Osteocyte (in vitro differentiated cells): ENCODE results near the gene FOXF2. TPM values are rescaled to one million over a fixed set of nuclear protein-coding genes. Genes with fewer than 3 reads are reported as not detected.

Experiments used
- DNase-seq: peaks from one replicate; pipeline ENCODE4 v3.0.0; 2021; ENCODE audit warnings: mixed read lengths; ENCODE audit not compliant: unreplicated experiment; ENCODE audit errors: extremely low spot score
- H3K27ac Mint-ChIP-seq: one replicate; pipeline ENCODE4 v1.8.0; 2021; ENCODE audit warnings: mild to moderate bottlenecking, mixed read lengths; ENCODE audit not compliant: unreplicated experiment
- H3K27me3 Mint-ChIP-seq: one replicate; pipeline ENCODE4 v1.8.0; 2021; ENCODE audit warnings: mixed read lengths; ENCODE audit not compliant: unreplicated experiment
- H3K36me3 Mint-ChIP-seq: one replicate; pipeline ENCODE4 v1.8.0; 2021; ENCODE audit warnings: mixed read lengths; ENCODE audit not compliant: unreplicated experiment
- H3K4me1 Mint-ChIP-seq: one replicate; pipeline ENCODE4 v1.8.0; 2021; ENCODE audit warnings: mixed read lengths; ENCODE audit not compliant: unreplicated experiment
- H3K4me3 Mint-ChIP-seq: one replicate; pipeline ENCODE4 v1.8.0; 2021; ENCODE audit warnings: mild to moderate bottlenecking, moderate library complexity, mixed read lengths; ENCODE audit not compliant: unreplicated experiment
- H3K9me3 Mint-ChIP-seq: one replicate; pipeline ENCODE4 v1.8.0; 2021; ENCODE audit warnings: mixed read lengths; ENCODE audit not compliant: unreplicated experiment
- total RNA-seq: library from RNA; stranded (reverse); gene quantifications from 2 replicates; pipeline ENCODE4 v1.2.1, GENCODE V29; 2021
- TF ChIP-seq, protein P1 (sequence below): fragments of 200-600 bp; sonication (generic); IDR thresholded peaks from 2 replicates; pipeline ENCODE4 v1.5.0; 2021; ENCODE audit warnings: antibody characterized with exemption, mild to moderate bottlenecking, moderate library complexity

The FOXF2 gene
- total RNA-seq, 1 donor from 2014 or later: 1.8 TPM

DNA sequence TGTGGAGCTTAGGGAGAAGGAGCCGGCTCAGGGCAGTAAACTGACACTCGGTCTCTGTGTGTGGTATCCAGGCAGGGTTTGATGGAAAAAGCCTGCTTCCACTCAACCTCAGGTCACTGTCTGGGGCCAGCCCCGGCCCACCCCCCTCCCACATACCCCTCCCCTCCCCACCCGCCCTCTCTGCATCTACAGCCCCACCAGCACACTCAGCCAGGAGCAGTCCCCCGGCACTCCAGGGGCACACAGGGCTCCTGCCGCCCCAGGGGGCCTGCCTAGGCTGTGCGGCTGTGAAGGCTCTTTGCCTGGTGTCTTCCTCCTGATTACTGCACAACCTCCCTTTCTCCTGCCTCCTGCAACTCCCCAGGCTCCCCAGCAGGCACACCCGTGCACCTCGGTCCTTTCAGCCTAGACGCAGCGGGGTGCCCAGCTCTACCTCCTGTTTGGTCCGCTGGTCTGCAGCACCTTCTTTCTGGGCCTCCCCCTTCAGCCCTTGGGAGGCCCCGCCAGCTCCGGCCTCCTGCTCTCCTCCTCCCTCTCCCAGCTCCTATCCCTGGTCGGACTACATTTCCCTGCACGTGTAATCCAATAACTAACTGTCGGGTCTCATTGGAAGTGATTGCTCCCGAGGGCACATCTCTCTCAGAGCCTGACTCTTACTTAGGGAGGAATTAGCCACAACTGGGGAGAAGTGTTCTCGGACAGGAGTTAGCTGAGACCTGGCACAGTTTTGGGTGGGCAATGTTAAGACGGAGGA, 1.3 kb upstream of the FOXF2 start:
- no peaks in the 10 kb centered on the region for H3K9me3 Mint-ChIP-seq
- no peak for DNase-seq

DNA sequence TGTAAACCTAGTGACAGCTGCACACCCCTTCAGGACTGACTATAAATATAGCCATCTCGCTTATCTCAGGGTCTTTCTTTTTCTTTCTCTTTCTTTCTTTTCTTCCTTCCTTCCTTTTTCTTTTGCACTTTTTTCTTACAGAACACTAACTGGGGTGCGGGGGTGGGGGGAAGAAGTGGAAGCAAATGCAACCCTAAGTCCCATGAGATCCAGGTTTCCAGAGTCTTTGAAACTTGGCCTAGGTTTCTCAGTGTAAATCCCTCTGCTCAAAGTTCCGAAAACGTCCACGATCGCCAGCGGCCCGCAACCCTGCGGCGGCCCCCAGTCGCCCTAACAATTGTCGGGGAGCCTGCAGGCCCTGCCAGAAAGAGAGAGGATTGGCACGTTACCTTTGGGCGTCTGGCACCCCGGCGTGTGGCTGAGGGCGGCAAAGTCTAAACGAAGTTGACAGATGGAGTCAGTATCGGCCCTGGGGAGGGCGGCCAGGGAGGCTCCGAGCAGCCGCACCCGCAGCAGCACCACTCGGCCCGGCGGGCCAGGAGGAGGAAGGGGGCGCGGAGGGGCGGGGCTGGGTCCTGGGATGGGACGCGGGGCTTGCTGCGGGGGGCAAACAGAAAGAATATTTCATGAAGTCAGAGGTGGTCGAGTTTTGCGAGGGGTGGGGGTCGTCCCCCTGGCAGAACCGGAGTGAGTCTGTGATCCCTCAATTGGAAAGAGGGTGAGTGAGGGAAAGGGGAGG, 577 bp upstream of the FOXF2 start:
- Mint-ChIP-seq H3K36me3 (peaks cover 4% of the 10 kb centered on the region), H3K9me3 (no peaks in the 10 kb centered on the region), H3K4me1 (peaks cover 39% of the 10 kb centered on the region), H3K27ac (no peak overlapping the region), H3K4me3 (peak overlapping the region; percentile 73), H3K27me3 (peaks cover 66% of the 10 kb centered on the region)
- DNase-seq: no peak
- TF ChIP-seq, protein P1, sequence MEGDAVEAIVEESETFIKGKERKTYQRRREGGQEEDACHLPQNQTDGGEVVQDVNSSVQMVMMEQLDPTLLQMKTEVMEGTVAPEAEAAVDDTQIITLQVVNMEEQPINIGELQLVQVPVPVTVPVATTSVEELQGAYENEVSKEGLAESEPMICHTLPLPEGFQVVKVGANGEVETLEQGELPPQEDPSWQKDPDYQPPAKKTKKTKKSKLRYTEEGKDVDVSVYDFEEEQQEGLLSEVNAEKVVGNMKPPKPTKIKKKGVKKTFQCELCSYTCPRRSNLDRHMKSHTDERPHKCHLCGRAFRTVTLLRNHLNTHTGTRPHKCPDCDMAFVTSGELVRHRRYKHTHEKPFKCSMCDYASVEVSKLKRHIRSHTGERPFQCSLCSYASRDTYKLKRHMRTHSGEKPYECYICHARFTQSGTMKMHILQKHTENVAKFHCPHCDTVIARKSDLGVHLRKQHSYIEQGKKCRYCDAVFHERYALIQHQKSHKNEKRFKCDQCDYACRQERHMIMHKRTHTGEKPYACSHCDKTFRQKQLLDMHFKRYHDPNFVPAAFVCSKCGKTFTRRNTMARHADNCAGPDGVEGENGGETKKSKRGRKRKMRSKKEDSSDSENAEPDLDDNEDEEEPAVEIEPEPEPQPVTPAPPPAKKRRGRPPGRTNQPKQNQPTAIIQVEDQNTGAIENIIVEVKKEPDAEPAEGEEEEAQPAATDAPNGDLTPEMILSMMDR: no peak

More for the DNA sequence above, 1.3 kb upstream of the FOXF2 start:
- Mint-ChIP-seq H3K36me3 (peaks cover 4% of the 10 kb centered on the region), H3K27ac (no peak overlapping the region), H3K4me1 (peaks cover 43% of the 10 kb centered on the region), H3K27me3 (peaks cover 67% of the 10 kb centered on the region), H3K4me3 (peak overlapping the region; percentile 73)
- TF ChIP-seq, protein P1: no peak

DNA sequence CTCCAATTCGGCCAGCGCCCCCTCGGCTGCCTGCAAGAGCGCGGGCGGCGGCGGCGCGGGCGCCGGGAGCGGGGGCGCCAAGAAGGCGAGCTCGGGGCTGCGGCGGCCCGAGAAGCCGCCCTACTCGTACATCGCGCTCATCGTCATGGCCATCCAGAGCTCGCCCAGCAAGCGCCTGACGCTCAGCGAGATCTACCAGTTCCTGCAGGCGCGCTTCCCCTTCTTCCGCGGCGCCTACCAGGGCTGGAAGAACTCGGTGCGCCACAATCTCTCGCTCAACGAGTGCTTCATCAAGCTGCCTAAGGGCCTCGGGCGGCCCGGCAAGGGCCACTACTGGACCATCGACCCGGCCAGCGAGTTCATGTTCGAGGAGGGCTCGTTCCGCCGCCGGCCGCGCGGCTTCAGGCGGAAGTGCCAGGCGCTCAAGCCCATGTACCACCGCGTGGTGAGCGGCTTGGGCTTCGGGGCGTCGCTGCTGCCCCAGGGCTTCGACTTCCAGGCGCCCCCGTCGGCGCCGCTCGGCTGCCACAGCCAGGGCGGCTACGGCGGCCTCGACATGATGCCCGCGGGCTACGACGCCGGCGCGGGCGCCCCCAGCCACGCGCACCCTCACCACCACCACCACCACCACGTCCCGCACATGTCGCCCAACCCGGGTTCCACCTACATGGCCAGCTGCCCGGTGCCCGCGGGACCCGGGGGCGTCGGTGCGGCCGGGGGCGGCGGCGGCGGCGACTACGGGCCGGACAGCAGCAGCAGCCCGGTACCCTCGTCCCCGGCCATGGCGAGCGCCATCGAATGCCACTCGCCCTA, 963 bp downstream of the FOXF2 start:
- H3K4me1 Mint-ChIP-seq: peaks cover 36% of the 10 kb centered on the region
- peak; percentile 83 for DNase-seq
- peaks cover 71% of the 10 kb centered on the region for H3K27me3 Mint-ChIP-seq
- no peaks in the 10 kb centered on the region for H3K9me3 Mint-ChIP-seq
- H3K4me3 Mint-ChIP-seq: peak overlapping the region; percentile 82
- peaks cover 2% of the 10 kb centered on the region for H3K36me3 Mint-ChIP-seq
- peak overlapping the region; percentile 50 for H3K27ac Mint-ChIP-seq
- TF ChIP-seq, protein P1: no peak

DNA sequence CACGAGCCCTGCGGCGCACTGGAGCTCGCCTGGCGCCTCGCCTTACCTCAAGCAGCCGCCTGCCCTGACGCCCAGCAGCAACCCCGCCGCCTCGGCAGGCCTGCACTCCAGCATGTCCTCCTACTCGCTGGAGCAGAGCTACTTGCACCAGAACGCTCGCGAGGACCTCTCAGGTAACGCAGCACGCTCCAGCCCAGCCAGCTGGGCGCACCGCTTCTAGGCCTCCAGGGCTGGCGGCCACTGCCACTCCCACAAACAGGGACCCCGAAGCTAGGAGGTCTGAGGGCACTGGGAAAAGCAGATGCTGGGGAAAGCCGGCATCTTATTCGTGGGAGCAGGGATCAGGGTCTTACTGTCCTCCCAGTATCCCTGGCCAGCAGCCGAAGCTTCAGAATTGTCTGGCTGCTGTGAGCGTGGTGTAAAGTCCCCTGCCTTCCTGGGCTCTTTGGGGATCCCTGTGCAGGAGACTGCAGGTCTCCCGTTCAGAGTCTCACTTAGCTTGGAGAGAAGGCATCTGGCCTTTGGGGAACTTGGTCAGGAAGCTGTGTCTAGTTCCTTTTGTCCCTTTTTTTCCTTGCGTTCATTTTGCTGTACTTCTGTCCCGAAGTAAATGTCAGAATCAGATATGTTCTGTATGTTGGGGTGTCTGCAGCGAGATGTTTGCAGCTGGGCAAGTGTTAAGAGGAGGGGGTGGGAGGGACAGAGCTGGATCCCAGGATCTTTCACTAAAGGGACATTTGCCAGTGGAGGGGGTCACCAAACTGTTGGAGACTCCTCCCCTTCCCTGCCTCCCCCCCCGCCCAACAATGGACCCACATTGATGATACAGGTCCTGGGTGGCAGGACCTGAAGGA, 1.8 kb downstream of the FOXF2 start:
- no peak overlapping the region for H3K27ac Mint-ChIP-seq
- no peak for DNase-seq
- peaks cover 34% of the 10 kb centered on the region for H3K4me1 Mint-ChIP-seq
- H3K4me3 Mint-ChIP-seq: peak overlapping the region; percentile 62
- H3K9me3 Mint-ChIP-seq: no peaks in the 10 kb centered on the region
- H3K27me3 Mint-ChIP-seq: peaks cover 70% of the 10 kb centered on the region
- TF ChIP-seq, protein P1: no peak
- no peaks in the 10 kb centered on the region for H3K36me3 Mint-ChIP-seq
